ENCODE data around the gene COL21A1.

- TF ChIP-seq CTCF (IDR thresholded peaks at IDR 0.05; ENCODE audit: borderline replicate concordance, extremely low read depth, low read length, poor library complexity, severe bottlenecking) (no peak), EZH2 (IDR thresholded peaks at IDR 0.05; ENCODE audit: borderline replicate concordance, low read depth, low read length, severe bottlenecking) (no peak)
These were observed 8.0 kb upstream of the COL21A1 start for GRCh38 chr6:56255349-56255748.

All from DND-41 (cell line).